ENCODE results near the gene PPIP5K2.

DNA sequence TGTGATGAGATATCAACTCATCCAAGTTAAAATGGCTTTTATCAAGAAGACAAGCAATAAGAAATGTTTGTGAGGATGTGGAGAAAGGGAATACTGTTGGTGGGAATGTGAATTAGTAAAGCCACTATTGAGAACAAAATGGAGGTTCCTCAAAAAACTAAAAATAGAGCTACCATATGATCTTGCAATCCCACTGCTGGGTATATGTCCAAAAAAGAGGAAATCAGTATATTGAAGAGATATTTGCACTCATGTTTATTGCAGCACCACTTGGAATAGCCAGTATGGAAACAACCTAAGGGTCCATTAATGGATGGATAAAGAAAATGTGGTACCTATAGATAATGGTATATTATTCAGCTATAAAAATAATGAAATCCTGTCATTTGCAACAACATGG lies 25.1 kb downstream of the PPIP5K2 start:
- TF ChIP-seq EZH2 (IDR thresholded peaks at IDR 0.05; ENCODE audit: borderline replicate concordance, low read depth, low read length, severe bottlenecking): no peak
- TF ChIP-seq CTCF (IDR thresholded peaks at IDR 0.05; ENCODE audit: extremely low read depth in 1 of 2, insufficient read depth in 1 of 2, low read depth in 1 of 2, low read length in 2 of 2): no peak
- TF ChIP-seq POLR2AphosphoS5 (IDR thresholded peaks at IDR 0.05; ENCODE audit: insufficient read depth, low read depth, low read length): no peak
- TF ChIP-seq MAX (IDR thresholded peaks at IDR 0.05; ENCODE audit: insufficient read depth, insufficient read length): no peak
- no peak for TF ChIP-seq POLR2A (IDR thresholded peaks at IDR 0.05; ENCODE audit: low read depth, low read length)
- TF ChIP-seq MYC (IDR thresholded peaks at IDR 0.05; ENCODE audit: low read depth, low read length): no peak
- no peak for TF ChIP-seq JUN (IDR thresholded peaks at IDR 0.05; ENCODE audit: borderline replicate concordance, insufficient read depth, insufficient read length, low read depth)
- no peak for TF ChIP-seq FOS (IDR thresholded peaks at IDR 0.05; ENCODE audit: borderline replicate concordance, insufficient read depth, low read length)
